Natural killer cell (primary cell): ENCODE measurements around the gene PLEKHH2. TPM values are rescaled to one million over a fixed set of nuclear protein-coding genes. Genes with fewer than 3 reads are reported as not detected.

Experiments
- ATAC-seq, 3 donors: fragments of 150-1000 bp in 2 of 3; fragments of 200-7000 bp in 1 of 3; cut with Tn5 transposase; 1 replicate in 1 of 3; 2 replicates in 2 of 3; pipeline ENCODE4 v1.10.0; 2021; ENCODE audit warnings: mild to moderate bottlenecking in 2 of 3, moderate library complexity in 2 of 3
- DNase-seq, 2 donors: peaks; one replicate each; pipeline versions ENCODE4 v3.0.0 to v3.0.0-alpha.2; 2013 to 2021; ENCODE audit warnings: mixed read lengths in 1 of 2
- H3K27ac ChIP-seq: one replicate; pipeline ENCODE4 v1.5.1; 2013; ENCODE audit warnings: mild to moderate bottlenecking, low read length
- H3K27me3 ChIP-seq: one replicate; pipeline ENCODE4 v1.6.1; 2013; ENCODE audit warnings: low read length; ENCODE audit not compliant: control insufficient read depth, insufficient read depth
- H3K36me3 ChIP-seq: one replicate; pipeline ENCODE4 v1.6.1; 2013; ENCODE audit warnings: low read length; ENCODE audit not compliant: control insufficient read depth, insufficient read depth
- H3K4me1 ChIP-seq: one replicate; pipeline ENCODE4 v1.6.1; 2013; ENCODE audit warnings: low read length; ENCODE audit not compliant: control insufficient read depth, insufficient read depth
- H3K4me3 ChIP-seq: one replicate; pipeline ENCODE4 v1.5.1; 2013; ENCODE audit warnings: low read length
- H3K9me3 ChIP-seq: one replicate; pipeline ENCODE4 v1.6.1; 2013; ENCODE audit warnings: low read length; ENCODE audit not compliant: control insufficient read depth, insufficient read depth
- H3K27ac Mint-ChIP-seq, 2 donors: one replicate each; pipeline ENCODE4 v1.8.0; 2022; ENCODE audit warnings: mild to moderate bottlenecking in 2 of 2, mixed read lengths in 2 of 2, moderate library complexity in 1 of 2
- H3K27me3 Mint-ChIP-seq, 2 donors: one replicate each; pipeline ENCODE4 v1.8.0; 2022; ENCODE audit warnings: low read depth in 2 of 2, mixed read lengths in 2 of 2
- H3K36me3 Mint-ChIP-seq: one replicate; pipeline ENCODE4 v1.8.0; 2022; ENCODE audit warnings: mixed read lengths
- H3K4me1 Mint-ChIP-seq, 2 donors: one replicate each; pipeline ENCODE4 v1.8.0; 2022; ENCODE audit warnings: mixed read lengths in 2 of 2
- H3K4me3 Mint-ChIP-seq: one replicate; pipeline ENCODE4 v1.8.0; 2022; ENCODE audit warnings: mild to moderate bottlenecking, moderate library complexity, mixed read lengths
- H3K9me3 Mint-ChIP-seq, 2 donors: one replicate each; pipeline ENCODE4 v1.8.0; 2022; ENCODE audit warnings: mixed read lengths in 2 of 2
- WGBS: methylation state at CpG from one replicate; pipeline ENCODE4 v1.1.7; 2013; ENCODE audit warnings: missing lambda C conversion rate; ENCODE audit not compliant: insufficient coverage; 5-methylcytosine and 5-hydroxymethylcytosine counted together
- intact Hi-C: fragments of 100-400 bp; cut with micrococcal nuclease; formaldehyde crosslinking; loops from one replicate; pipeline ENCODE4 v1.14.2; 2022
- total RNA-seq, 4 donors: library from RNA; stranded (reverse); fragments of 120-200 nt in 1 of 4; gene quantifications; one replicate each; pipeline versions ENCODE4 v1.2.3 to v1.2.4, GENCODE V29; 2013 to 2022
- TF ChIP-seq, protein P1 (sequence below): fragments of 200-600 bp; IDR thresholded peaks from one replicate; pipeline ENCODE4 v1.8.0; 2022; ENCODE audit warnings: antibody characterized with exemption

PLEKHH2 gene
- total RNA-seq, 3 donors from 2014 or later (not counting 1 experiment from before 2014, with no cell fraction given), result 0.07 to 0.28 (median 0.19) TPM

DNA sequence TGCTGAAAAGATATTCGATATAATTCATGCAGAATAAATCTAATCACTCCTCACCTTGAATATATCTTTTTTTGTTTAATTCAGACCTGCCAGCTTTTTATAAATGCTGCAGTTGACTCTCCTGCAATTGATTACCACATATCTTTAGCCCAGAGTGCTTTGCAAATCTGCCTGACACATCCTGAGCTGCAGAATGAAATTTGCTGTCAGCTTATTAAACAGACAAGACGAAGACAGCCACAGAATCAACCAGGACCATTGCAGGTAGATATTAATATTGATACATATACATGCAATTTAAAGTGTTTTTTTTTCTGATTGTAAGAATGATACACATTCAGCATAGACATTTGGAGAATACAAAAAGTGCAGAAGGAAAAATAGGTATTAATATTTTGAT, 101.2 kb downstream of the PLEKHH2 start:
- Mint-ChIP-seq H3K9me3 (no peaks in the 10 kb centered on the region), H3K27ac (no peak overlapping the region), H3K4me1 (no peaks in the 10 kb centered on the region), H3K27me3 (peaks cover 19 to 22% of the 10 kb centered on the region in 2 donors), H3K36me3 (no peaks in the 10 kb centered on the region), H3K4me3 (no peak overlapping the region)
- intact Hi-C loops, result no loop called here
- H3K36me3 ChIP-seq, result no peaks in the 10 kb centered on the region
- WGBS, result 90% methylated on average over 1 of the region's 2 CpGs
- no peaks in the 10 kb centered on the region for H3K9me3 ChIP-seq
- TF ChIP-seq, protein P1, sequence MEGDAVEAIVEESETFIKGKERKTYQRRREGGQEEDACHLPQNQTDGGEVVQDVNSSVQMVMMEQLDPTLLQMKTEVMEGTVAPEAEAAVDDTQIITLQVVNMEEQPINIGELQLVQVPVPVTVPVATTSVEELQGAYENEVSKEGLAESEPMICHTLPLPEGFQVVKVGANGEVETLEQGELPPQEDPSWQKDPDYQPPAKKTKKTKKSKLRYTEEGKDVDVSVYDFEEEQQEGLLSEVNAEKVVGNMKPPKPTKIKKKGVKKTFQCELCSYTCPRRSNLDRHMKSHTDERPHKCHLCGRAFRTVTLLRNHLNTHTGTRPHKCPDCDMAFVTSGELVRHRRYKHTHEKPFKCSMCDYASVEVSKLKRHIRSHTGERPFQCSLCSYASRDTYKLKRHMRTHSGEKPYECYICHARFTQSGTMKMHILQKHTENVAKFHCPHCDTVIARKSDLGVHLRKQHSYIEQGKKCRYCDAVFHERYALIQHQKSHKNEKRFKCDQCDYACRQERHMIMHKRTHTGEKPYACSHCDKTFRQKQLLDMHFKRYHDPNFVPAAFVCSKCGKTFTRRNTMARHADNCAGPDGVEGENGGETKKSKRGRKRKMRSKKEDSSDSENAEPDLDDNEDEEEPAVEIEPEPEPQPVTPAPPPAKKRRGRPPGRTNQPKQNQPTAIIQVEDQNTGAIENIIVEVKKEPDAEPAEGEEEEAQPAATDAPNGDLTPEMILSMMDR, result no peak
- no peak overlapping the region for H3K27ac ChIP-seq
- no peaks in the 10 kb centered on the region for H3K4me1 ChIP-seq
- DNase-seq (no peak), ATAC-seq (no peak)
- H3K27me3 ChIP-seq, result peaks cover 2% of the 10 kb centered on the region
- no peak overlapping the region for H3K4me3 ChIP-seq

DNA sequence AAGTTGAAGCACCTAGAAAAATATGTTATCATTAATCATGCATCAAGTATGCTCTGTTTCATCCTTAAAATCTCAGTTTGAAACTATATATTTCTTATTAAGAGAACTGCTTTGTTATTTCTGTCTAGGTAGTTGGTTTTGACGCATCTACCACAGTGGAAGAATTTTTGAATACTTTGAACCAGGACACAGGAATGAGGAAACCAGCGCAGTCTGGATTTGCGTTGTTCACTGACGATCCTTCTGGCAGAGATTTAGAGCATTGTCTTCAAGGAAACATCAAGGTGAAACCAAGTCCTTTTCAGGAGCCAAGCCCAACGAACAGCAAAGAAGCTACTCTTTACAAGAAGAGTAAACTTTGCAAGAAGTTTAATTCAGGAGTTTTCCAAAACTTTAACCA, 106.6 kb downstream of the PLEKHH2 start:
- Histone ChIP-seq H3K4me1 (no peaks in the 10 kb centered on the region), H3K27ac (no peak overlapping the region), H3K4me3 (no peak overlapping the region), H3K9me3 (no peaks in the 10 kb centered on the region), H3K27me3 (peaks cover 2% of the 10 kb centered on the region), H3K36me3 (no peaks in the 10 kb centered on the region)
- Mint-ChIP-seq H3K4me1 (no peaks in the 10 kb centered on the region), H3K27me3 (peaks cover 10 to 18% of the 10 kb centered on the region in 2 donors), H3K4me3 (no peak overlapping the region), H3K27ac (no peak overlapping the region), H3K9me3 (no peaks in the 10 kb centered on the region), H3K36me3 (no peaks in the 10 kb centered on the region)
- intact Hi-C loops, result no loop called here
- TF ChIP-seq, protein P1, result no peak
- no peak for ATAC-seq
- WGBS, result 95% methylated on average over 5 of the region's 5 CpGs
- no peak for DNase-seq

DNA sequence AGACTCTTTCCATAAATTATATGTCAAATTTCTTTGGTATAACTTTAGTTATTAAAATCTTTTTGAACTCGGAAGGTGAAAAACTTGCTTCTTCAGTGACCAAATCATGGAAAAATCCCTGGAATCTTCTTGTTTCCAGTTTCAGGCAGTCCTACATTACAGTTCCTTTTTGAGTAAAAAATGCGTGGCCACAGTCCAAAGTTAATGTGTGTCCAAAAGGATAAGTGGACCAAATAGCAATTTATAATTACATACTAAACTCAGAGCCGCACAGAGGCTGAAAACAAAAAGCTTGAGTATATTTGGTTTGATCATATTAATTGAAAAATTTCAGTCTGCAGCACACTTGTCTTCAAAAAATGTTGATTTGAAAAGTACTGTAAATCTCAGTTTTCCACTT, 108.4 kb downstream of the PLEKHH2 start:
- no peak overlapping the region for H3K4me3 Mint-ChIP-seq
- 36% methylated on average over 1 of the region's 3 CpGs for WGBS
- H3K27me3 Mint-ChIP-seq, result peaks cover 7 to 11% of the 10 kb centered on the region in 2 donors
- no peak overlapping the region for H3K4me3 ChIP-seq
- H3K9me3 Mint-ChIP-seq, result no peaks in the 10 kb centered on the region
- TF ChIP-seq, protein P1, result no peak
- no peaks in the 10 kb centered on the region for H3K9me3 ChIP-seq
- no peaks in the 10 kb centered on the region for H3K4me1 ChIP-seq
- no peaks in the 10 kb centered on the region for H3K4me1 Mint-ChIP-seq
- H3K27ac Mint-ChIP-seq, result no peak overlapping the region
- no peaks in the 10 kb centered on the region for H3K36me3 Mint-ChIP-seq
- H3K36me3 ChIP-seq, result no peaks in the 10 kb centered on the region
- H3K27ac ChIP-seq, result no peak overlapping the region
- DNase-seq (no peak), ATAC-seq (no peak)
- H3K27me3 ChIP-seq, result no peaks in the 10 kb centered on the region
- intact Hi-C loops, result no loop called here

DNA sequence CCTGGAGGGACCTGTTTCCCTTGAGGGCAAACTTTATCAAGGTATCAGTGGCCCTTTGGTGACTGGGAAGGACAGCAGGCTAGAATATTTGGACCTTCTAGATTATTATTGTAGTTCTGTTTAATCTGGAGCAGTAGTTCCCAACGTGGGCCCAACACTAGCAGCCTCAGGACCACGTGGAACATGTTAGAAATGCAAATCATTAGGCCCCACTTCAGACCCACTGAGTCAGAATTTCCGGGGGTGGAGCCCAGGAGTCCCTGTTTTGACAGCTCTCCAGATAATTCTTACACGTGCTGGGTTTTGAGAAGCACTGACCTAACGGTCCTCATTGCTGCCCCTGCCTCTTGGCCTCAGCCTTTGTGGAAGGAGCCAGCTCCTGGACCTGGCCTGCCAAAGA, 111.3 kb downstream of the PLEKHH2 start:
- no peaks in the 10 kb centered on the region for H3K36me3 ChIP-seq
- TF ChIP-seq, protein P1, result no peak
- Mint-ChIP-seq H3K27me3 (peaks cover 8 to 9% of the 10 kb centered on the region in 2 donors), H3K4me3 (no peak overlapping the region), H3K4me1 (no peaks in the 10 kb centered on the region), H3K36me3 (no peaks in the 10 kb centered on the region), H3K27ac (no peak overlapping the region), H3K9me3 (no peaks in the 10 kb centered on the region)
- H3K27ac ChIP-seq, result no peak overlapping the region
- no peaks in the 10 kb centered on the region for H3K4me1 ChIP-seq
- H3K4me3 ChIP-seq, result no peak overlapping the region
- WGBS, result 66% methylated on average over 5 of the region's 5 CpGs
- no peak for ATAC-seq
- DNase-seq, result no peak
- intact Hi-C loops, result no loop called here
- H3K9me3 ChIP-seq, result no peaks in the 10 kb centered on the region
- H3K27me3 ChIP-seq, result no peaks in the 10 kb centered on the region
